Activated CD4-positive, alpha-beta T cell treated with anti-CD3 and anti-CD28 coated beads for 36 hours (primary cell): Measurements from ENCODE around the gene SPATA33. TPM values are rescaled to one million over a fixed set of nuclear protein-coding genes. Genes with fewer than 3 reads are reported as not detected.
"Not testable (repeated sequence)": the region's sequence is repeated elsewhere in the genome, so short reads cannot be mapped to it uniquely, and the experiment has no call there.

Experiments used
- ATAC-seq: fragments of 200-7000 bp; cut with Tn5 transposase; one replicate; pipeline ENCODE4 v1.10.0; 2021; ENCODE audit warnings: mild to moderate bottlenecking, moderate library complexity
- CTCF ChIA-PET: fragments of 350-600 bp; sonication (Branson Sonifier 250); formaldehyde crosslinking; loops from one replicate; lab custom pipeline; 2021; ENCODE audit warnings: antibody characterized with exemption; lab: Charles Lee
- POLR2A ChIA-PET: fragments of 350-600 bp; sonication (Branson Sonifier 250); formaldehyde crosslinking; loops from one replicate; lab custom pipeline; 2021; ENCODE audit warnings: antibody characterized with exemption, inconsistent platforms; lab: Charles Lee
- DNase-seq: peaks from one replicate; pipeline ENCODE4 v3.0.0-alpha.2; 2020
- H3K27ac Mint-ChIP-seq: one replicate; pipeline ENCODE4 v1.8.0; 2021; ENCODE audit warnings: mixed read lengths
- H3K27me3 Mint-ChIP-seq: one replicate; pipeline ENCODE4 v1.8.0; 2021; ENCODE audit warnings: mixed read lengths
- H3K36me3 Mint-ChIP-seq: one replicate; pipeline ENCODE4 v1.8.0; 2021; ENCODE audit warnings: low read depth, mixed read lengths
- H3K4me1 Mint-ChIP-seq: one replicate; pipeline ENCODE4 v1.8.0; 2021; ENCODE audit warnings: mixed read lengths
- H3K4me3 Mint-ChIP-seq: one replicate; pipeline ENCODE4 v1.8.0; 2021; ENCODE audit warnings: mild to moderate bottlenecking, moderate library complexity, mixed read lengths
- H3K9me3 Mint-ChIP-seq: one replicate; pipeline ENCODE4 v1.8.0; 2021; ENCODE audit warnings: low read depth, mixed read lengths
- intact Hi-C, 2 experiments: fragments of 100-400 bp; cut with DNase I in 1 of 2; cut with micrococcal nuclease in 1 of 2; formaldehyde crosslinking; loops; one replicate each; pipeline versions ENCODE4 v1.14.2 to v1.15.1; 2022 to 2024; cut with DNase I, micrococcal nuclease
- total RNA-seq, 2 experiments: library from RNA; stranded (reverse); gene quantifications; one replicate each; pipeline ENCODE4 v1.2.3, GENCODE V29; 2021

SPATA33 gene
- total RNA-seq, 2 experiments from 2014 or later, result 6.8 to 11.6 TPM

DNA sequence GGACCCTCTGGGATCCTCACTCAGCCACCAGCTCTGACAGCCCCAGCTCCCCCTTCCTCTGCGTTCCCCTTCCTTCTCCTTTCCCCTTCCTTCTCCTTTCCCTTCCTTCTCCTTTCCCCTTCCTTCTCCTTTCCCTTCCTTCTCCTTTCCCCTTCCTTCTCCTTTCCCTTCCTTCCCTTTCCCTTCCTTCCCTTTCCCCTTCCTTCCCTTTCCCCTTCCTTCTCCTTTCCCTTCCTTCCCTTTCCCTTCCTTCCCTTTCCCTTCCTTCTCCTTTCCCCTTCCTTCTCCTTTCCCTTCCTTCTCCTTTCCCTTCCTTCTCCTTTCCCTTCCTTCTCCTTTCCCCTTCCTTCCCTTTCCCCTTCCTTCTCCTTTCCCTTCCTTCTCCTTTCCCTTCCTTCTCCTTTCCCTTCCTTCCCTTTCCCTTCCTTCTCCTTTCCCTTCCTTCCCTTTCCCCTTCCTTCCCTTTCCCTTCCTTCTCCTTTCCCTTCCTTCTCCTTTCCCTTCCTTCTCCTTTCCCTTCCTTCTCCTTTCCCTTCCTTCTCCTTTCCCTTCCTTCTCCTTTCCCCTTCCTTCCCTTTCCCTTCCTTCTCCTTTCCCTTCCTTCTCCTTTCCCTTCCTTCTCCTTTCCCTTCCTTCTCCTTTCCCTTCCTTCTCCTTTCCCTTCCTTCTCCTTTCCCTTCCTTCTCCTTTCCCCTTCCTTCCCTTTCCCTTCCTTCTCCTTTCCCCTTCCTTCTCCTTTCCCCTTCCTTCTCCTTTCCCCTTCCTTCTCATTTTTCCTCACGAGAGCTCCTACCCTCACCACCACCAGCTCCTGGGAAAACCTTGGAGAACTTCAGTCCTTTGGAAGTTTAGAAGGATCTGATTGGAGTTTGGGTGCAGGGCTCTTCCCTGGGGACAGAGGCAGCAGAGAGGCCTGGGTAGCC lies 22.9 kb upstream of the SPATA33 start:
- CTCF ChIA-PET, result interaction anchor here (0.6 kb wide), 1 partner anchor 63 kb away, joined by 3 read pairs; no protein-coding TSS in a partner anchor
- H3K36me3 Mint-ChIP-seq, H3K27ac Mint-ChIP-seq, ATAC-seq, H3K9me3 Mint-ChIP-seq, H3K4me3 Mint-ChIP-seq, POLR2A ChIA-PET, H3K27me3 Mint-ChIP-seq, H3K4me1 Mint-ChIP-seq, intact Hi-C loops, DNase-seq: not testable (repeated sequence)

DNA sequence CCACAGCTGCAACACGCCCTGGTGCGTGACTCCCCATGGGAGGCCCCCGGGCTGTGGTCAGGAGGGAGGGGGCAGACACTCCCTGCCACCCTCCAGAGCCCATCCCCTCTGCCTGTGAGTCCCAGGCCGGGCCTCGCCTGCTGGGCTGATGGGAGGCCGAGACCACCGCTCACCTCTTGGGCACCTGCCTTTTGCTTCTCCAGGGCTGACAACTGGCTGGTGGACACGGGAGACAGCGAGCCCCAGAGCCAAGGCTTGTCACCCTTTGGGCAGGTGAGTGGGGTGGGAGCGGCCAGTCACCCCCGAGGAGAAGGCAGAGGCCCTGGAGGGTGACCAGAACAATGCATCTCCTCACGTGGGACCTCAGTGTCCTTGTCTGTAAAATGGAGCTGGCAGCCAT lies 21.0 kb upstream of the SPATA33 start:
- Mint-ChIP-seq H3K27me3 (no peaks in the 10 kb centered on the region), H3K36me3 (no peaks in the 10 kb centered on the region), H3K9me3 (no peaks in the 10 kb centered on the region), H3K4me1 (peaks cover 11% of the 10 kb centered on the region), H3K4me3 (no peak overlapping the region), H3K27ac (no peak overlapping the region)
- no peak for ATAC-seq
- ChIA-PET POLR2A (interaction anchor here (0.6 kb wide), 1 partner anchor 74 kb away, joined by 3 read pairs; no protein-coding TSS in a partner anchor), CTCF (interaction anchor here (0.6 kb wide), 1 partner anchor 225 kb away, joined by 6 read pairs; no protein-coding TSS in a partner anchor)
- no peak for DNase-seq
- intact Hi-C loops, result no loop called here

DNA sequence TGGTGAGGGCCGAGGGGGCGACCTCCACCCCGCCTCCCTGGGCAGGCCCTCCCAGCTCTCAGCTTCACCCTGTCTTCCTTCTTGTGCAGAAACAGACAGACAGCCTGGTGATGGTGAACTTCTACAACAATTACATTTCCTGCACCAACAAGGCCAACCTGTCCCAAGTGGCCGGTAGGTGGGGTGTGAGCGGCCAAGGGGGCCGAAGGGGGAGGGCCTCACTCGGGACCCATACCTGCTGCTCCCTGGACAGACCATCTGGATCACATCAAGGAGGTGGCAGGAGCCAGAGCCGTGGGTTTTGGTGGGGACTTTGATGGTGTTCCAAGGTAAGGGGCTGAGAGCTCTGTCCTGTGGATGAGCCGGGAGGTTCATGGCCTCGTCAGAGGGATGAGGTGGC lies 20.3 kb upstream of the SPATA33 start:
- CTCF ChIA-PET, result interaction anchor here (0.6 kb wide), 2 partner anchors 26 to 224 kb away, joined by 3 to 6 read pairs; no protein-coding TSS in a partner anchor
- no peak overlapping the region for H3K27ac Mint-ChIP-seq
- ATAC-seq (no peak), DNase-seq (no peak)
- POLR2A ChIA-PET, result no interaction called here
- no peaks in the 10 kb centered on the region for H3K36me3 Mint-ChIP-seq
- H3K4me3 Mint-ChIP-seq, result no peak overlapping the region
- peaks cover 11% of the 10 kb centered on the region for H3K4me1 Mint-ChIP-seq
- no peaks in the 10 kb centered on the region for H3K9me3 Mint-ChIP-seq
- intact Hi-C loops, result no loop called here
- H3K27me3 Mint-ChIP-seq, result no peaks in the 10 kb centered on the region

DNA sequence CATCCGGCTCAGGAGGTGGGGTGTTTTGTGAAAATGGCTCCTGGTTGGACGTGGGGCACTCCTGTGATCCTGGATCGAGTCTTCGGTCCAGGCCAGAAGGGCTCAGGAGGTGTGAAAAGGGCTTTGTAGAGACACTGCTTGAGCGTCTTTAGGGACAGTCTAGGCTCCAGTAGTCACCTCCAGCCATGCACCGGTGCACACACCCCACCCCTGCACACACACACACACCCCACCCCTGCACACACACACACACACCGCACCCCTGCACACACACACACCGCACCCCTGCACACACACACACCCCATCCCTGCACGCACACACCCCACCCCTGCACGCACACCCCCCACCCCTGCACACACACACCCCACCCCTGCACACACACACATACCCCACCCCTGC lies 19.2 kb upstream of the SPATA33 start:
- H3K36me3 Mint-ChIP-seq, result no peaks in the 10 kb centered on the region
- H3K9me3 Mint-ChIP-seq, result no peaks in the 10 kb centered on the region
- no peak for DNase-seq
- no peak for ATAC-seq
- ChIA-PET POLR2A (no interaction called here), CTCF (no interaction called here)
- no peak overlapping the region for H3K27ac Mint-ChIP-seq
- no peaks in the 10 kb centered on the region for H3K27me3 Mint-ChIP-seq
- peaks cover 11% of the 10 kb centered on the region for H3K4me1 Mint-ChIP-seq
- intact Hi-C loops, result no loop called here
- no peak overlapping the region for H3K4me3 Mint-ChIP-seq

DNA sequence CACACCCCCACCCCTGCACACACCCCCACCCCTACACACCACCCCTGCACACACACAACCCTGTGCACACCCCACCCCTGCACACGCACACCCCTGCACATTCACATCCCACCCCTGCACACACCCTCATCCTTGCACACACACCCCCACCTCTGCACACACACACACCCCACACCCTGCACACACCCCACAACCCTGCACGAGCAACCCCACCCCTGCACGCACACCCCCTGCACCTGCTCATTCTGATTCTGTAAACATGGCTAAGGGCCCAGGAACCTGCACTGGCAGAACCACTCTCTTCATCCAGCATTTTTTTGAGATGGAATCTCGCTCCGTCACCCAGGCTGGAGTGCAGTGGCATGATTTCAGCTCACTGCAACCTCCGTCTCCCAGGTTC lies 18.3 kb upstream of the SPATA33 start:
- Mint-ChIP-seq H3K4me1 (peaks cover 11% of the 10 kb centered on the region), H3K27ac (no peak overlapping the region), H3K36me3 (no peaks in the 10 kb centered on the region), H3K9me3 (no peaks in the 10 kb centered on the region), H3K27me3 (no peaks in the 10 kb centered on the region), H3K4me3 (no peak overlapping the region)
- intact Hi-C loops, result no loop called here
- ATAC-seq, result no peak
- ChIA-PET POLR2A (no interaction called here), CTCF (no interaction called here)
- no peak for DNase-seq

DNA sequence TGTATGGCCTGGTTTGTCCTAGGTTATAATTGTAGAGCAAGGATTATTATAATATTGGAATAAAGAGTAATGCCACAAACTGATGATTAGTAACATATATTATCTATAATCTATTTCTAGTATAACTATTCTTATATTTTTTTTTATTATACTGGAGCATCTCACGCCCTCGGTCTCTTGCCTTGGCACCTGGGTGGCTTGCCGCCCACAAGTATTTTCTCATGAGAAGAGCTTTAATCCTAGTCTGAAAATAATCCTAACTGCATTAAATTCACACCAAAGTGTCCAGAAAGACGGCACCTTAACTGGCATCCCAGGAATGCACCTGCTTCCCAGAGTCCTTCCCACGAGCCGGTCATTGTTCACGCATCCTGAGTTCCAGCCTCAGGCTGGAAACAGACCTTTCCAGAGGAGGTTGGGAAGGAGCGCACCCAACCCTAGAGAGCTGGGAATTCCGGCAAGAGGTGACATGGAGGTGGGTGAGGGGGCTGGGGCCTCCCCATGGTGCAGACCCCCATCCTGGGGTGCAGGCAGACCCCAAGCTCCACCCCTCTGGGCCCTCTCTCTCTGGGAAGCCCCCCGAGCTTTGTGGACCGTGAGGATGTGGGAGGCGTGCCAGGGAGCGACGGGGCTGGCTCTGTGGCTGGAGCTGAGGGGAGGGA lies 16.0 kb upstream of the SPATA33 start:
- no peak overlapping the region for H3K4me3 Mint-ChIP-seq

DNA sequence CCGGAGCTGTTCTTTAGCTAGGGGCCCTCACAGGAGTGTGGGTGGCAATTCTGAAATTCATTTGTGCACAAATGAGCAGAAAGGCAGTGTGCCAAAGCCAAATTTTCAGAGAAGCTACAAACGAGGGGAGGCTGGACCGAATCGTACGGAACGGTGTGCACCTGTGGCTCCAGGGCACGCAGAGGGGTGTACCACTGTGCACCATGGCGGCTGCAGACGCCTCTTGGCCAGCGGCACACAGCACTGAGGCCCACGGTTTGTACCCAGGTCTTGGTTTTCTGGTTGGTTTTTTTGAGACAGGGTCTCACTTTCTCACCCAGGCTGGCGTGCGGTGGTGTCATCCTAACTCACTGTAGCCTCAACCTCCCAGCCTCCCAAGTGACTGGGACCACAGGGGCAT lies 15.1 kb upstream of the SPATA33 start:
- peaks cover 11% of the 10 kb centered on the region for H3K4me1 Mint-ChIP-seq
- DNase-seq, result no peak
- H3K4me3 Mint-ChIP-seq, result no peak overlapping the region
- intact Hi-C loops, result no loop called here
- H3K27ac Mint-ChIP-seq, result no peak overlapping the region
- POLR2A ChIA-PET, result no interaction called here
- H3K9me3 Mint-ChIP-seq, result no peaks in the 10 kb centered on the region
- H3K36me3 Mint-ChIP-seq, result peaks cover 16% of the 10 kb centered on the region
- CTCF ChIA-PET, result interaction anchor here (1.3 to 1.4 kb wide), 2 partner anchors 24 to 27 kb away, joined by 3 to 7 read pairs; no protein-coding TSS in a partner anchor
- no peak for ATAC-seq
- H3K27me3 Mint-ChIP-seq, result no peaks in the 10 kb centered on the region

More for the DNA sequence above, 16.0 kb upstream of the SPATA33 start:
- peaks cover 10% of the 10 kb centered on the region for H3K36me3 Mint-ChIP-seq
- no peak overlapping the region for H3K27ac Mint-ChIP-seq
- ATAC-seq (no peak), DNase-seq (no peak)
- no peaks in the 10 kb centered on the region for H3K9me3 Mint-ChIP-seq
- CTCF ChIA-PET, result interaction anchor here (0.7 to 1.4 kb wide), 5 partner anchors 12 to 26 kb away, joined by 3 to 7 read pairs (median 3); no protein-coding TSS in a partner anchor
- H3K27me3 Mint-ChIP-seq, result no peaks in the 10 kb centered on the region
- intact Hi-C loops, result loop anchor here (1.0 to 2.0 kb wide), 4 partner anchors 42 to 77 kb away; partner anchors contain the start of gene CPNE7 (in 1 of the 2)
- POLR2A ChIA-PET, result no interaction called here
- peaks cover 11% of the 10 kb centered on the region for H3K4me1 Mint-ChIP-seq

DNA sequence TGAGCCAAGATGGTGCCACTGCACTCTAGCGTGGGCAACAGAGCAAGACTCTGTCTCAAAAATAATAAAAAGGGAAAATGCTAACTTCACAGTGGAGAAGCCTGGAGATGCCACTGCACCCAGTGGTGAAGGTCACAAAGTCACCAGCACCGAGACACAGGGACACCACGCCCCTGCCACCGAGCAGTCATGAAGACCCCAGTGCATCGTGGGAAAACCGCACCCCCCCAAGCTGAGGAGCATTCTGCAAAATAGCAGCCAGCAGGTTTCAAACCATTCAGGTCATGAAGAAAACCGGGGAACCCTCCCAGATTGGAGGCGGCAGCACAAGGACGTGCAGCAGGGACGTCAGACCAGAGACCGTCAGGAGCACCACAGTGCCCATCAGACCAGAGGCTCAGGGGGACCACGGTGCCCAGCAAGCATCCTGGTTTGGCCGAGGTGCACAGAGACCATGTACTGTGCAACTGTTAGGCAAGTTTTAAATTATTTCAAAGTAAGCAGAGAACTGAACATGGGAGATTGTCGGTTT lies 13.8 kb upstream of the SPATA33 start:
- H3K4me1 Mint-ChIP-seq, result peaks cover 11% of the 10 kb centered on the region
- no peaks in the 10 kb centered on the region for H3K27me3 Mint-ChIP-seq
- H3K27ac Mint-ChIP-seq, result no peak overlapping the region
- POLR2A ChIA-PET, result no interaction called here
- no peak overlapping the region for H3K4me3 Mint-ChIP-seq
- peaks cover 21% of the 10 kb centered on the region for H3K36me3 Mint-ChIP-seq
- CTCF ChIA-PET, result no interaction called here
- ATAC-seq (no peak), DNase-seq (no peak)
- intact Hi-C loops, result no loop called here
- H3K9me3 Mint-ChIP-seq, result no peaks in the 10 kb centered on the region

DNA sequence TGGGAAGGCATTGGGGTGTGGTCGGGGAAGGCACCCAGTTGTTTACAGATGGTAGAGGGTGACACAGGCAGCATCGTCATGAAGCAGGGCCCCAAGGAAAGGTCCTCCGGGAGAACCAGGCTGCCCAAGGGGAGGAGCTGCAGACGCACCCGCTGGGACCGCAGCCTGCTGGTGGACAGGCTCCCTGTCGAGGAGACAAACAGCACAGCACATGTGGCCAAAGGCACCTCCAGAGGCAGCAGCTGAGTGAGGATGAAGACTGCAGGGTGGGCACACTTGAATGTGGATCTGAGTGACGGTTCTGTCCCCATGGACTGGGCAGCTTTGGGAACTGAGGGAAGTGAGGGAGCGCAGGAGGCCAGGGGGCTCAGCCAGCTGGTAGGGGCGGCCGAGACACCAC lies 12.5 kb upstream of the SPATA33 start:
- Mint-ChIP-seq H3K27me3 (no peaks in the 10 kb centered on the region), H3K9me3 (no peaks in the 10 kb centered on the region), H3K4me1 (peaks cover 11% of the 10 kb centered on the region), H3K27ac (no peak overlapping the region), H3K36me3 (peaks cover 26% of the 10 kb centered on the region), H3K4me3 (no peak overlapping the region)
- ATAC-seq (no peak), DNase-seq (no peak)
- POLR2A ChIA-PET, result no interaction called here
- CTCF ChIA-PET, result interaction anchor here (0.5 kb wide), 1 partner anchor 20 kb away, joined by 3 read pairs; no protein-coding TSS in a partner anchor
- intact Hi-C loops, result no loop called here

DNA sequence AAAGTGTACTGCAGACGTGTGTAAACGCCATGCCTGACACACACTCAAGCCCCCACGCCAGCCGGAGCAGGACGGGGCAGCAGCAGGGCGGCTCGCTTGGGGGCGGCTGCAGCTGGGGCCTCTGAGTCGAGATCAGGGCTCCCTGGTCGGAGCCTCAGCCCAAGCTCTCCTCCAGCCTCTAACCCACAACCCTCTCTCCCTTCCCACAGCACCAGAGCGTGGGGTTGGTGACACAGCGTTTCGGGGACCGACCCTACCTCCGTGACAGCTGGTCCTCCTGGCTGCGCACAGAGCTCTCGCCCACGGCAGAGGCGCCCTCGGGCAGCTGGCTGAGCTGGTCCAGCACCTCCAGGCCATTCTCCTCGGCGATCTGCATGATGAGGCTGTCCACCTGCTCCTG lies 11.4 kb upstream of the SPATA33 start:
- ChIA-PET POLR2A (no interaction called here), CTCF (no interaction called here)
- Mint-ChIP-seq H3K9me3 (no peaks in the 10 kb centered on the region), H3K4me3 (no peak overlapping the region), H3K27ac (no peak overlapping the region), H3K36me3 (peaks cover 31% of the 10 kb centered on the region), H3K27me3 (no peaks in the 10 kb centered on the region), H3K4me1 (peaks cover 3% of the 10 kb centered on the region)
- intact Hi-C loops, result no loop called here
- ATAC-seq, result no peak
- no peak for DNase-seq

DNA sequence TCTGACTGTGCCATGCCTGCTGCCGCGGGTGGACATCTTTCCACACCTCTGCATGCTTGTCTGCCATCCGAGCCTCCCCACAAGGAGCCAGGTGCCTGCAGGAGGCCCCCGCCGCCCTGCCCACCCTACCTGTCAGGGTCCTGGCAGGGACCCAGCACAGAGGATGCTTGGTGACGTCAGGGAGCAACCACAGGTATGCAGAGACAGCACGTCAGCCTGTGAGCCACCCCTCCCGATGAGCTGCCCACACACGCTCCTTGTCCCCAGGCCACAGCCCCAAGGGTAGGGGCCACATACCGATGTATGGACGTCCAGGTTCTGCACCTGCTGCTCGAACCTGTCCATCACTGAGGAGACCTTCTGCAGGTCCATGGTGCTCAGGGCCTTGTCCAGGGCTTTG lies 10.7 kb upstream of the SPATA33 start:
- ATAC-seq, result no peak
- Mint-ChIP-seq H3K9me3 (no peaks in the 10 kb centered on the region), H3K36me3 (peaks cover 31% of the 10 kb centered on the region), H3K4me3 (no peak overlapping the region), H3K27ac (no peak overlapping the region), H3K27me3 (no peaks in the 10 kb centered on the region), H3K4me1 (no peaks in the 10 kb centered on the region)
- intact Hi-C loops, result no loop called here
- no peak for DNase-seq
- ChIA-PET CTCF (no interaction called here), POLR2A (no interaction called here)
